Epithelial cell of esophagus (primary cell): ENCODE results near the gene SHROOM3.

Source experiments
- DNase-seq: peaks from one replicate; pipeline ENCODE4 v3.0.0; 2010; ENCODE audit warnings: low read depth
- H3K4me3 ChIP-seq: 2 replicates; pipeline ENCODE4 v1.5.1; 2011; ENCODE audit warnings: mild to moderate bottlenecking, low read length, control low read depth
- TF ChIP-seq, protein P1 (sequence below): IDR thresholded peaks from 2 replicates; pipeline ENCODE4 v1.5.1; 2011; ENCODE audit warnings: low read depth, mild to moderate bottlenecking, low read length, control low read depth, inconsistent platforms; ENCODE audit not compliant: insufficient read depth; ENCODE audit errors: missing control alignments

SHROOM3 gene

DNA sequence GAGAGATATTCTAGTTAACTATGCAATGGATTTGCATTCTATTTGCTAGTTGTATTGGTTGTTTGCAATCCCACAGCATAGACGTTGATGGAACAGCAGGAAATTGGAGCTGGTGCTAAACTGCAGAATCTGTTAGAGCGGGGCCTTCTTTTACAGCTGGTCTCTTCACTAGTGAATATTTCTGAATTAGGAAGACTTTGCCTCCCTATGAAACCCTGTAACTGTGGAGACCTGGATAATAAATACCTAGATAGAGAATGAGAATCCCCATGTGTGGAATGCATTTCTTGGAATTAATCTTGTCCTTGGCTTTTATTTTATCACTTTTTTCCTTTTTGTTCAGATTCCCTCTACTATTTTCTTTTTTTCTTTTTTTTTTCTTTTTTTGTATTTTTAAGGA is 109.7 kb downstream of the SHROOM3 start:
- no peak overlapping the region for H3K4me3 ChIP-seq
- TF ChIP-seq, protein P1, sequence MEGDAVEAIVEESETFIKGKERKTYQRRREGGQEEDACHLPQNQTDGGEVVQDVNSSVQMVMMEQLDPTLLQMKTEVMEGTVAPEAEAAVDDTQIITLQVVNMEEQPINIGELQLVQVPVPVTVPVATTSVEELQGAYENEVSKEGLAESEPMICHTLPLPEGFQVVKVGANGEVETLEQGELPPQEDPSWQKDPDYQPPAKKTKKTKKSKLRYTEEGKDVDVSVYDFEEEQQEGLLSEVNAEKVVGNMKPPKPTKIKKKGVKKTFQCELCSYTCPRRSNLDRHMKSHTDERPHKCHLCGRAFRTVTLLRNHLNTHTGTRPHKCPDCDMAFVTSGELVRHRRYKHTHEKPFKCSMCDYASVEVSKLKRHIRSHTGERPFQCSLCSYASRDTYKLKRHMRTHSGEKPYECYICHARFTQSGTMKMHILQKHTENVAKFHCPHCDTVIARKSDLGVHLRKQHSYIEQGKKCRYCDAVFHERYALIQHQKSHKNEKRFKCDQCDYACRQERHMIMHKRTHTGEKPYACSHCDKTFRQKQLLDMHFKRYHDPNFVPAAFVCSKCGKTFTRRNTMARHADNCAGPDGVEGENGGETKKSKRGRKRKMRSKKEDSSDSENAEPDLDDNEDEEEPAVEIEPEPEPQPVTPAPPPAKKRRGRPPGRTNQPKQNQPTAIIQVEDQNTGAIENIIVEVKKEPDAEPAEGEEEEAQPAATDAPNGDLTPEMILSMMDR: no peak
- no peak for DNase-seq

DNA sequence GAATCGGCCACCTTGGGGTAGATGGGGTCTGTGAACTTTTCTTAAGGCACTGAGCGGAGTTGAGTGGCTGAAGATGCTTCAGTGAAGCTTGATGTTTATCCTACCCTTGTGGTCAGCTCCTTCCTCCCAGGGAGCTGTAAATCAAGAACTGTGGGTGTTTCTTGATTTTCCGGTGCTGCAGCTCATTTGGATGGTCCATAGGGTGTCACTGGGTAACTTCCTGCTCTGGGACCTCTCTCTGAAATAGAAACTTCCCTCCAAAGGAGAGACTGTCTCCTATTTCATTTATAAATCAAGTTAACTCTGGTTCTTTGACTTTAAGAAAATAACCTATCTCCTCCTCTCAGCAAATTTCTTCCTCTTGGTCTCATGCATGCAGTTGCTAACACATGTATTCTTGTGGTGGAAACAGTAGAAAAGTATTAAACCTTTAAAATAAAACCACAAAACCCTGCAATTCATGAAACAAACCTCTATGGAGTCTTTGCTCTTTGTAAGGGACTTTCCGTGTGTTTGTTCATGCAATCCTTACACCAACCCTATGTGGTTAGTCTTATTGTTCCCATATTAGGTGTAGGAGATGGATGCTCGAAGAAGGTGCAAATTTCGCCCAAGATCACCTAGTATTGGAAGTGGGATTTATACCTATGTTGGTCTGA is 110.3 kb downstream of the SHROOM3 start:
- H3K4me3 ChIP-seq: no peak overlapping the region
- TF ChIP-seq, protein P1: no peak
- no peak for DNase-seq

DNA sequence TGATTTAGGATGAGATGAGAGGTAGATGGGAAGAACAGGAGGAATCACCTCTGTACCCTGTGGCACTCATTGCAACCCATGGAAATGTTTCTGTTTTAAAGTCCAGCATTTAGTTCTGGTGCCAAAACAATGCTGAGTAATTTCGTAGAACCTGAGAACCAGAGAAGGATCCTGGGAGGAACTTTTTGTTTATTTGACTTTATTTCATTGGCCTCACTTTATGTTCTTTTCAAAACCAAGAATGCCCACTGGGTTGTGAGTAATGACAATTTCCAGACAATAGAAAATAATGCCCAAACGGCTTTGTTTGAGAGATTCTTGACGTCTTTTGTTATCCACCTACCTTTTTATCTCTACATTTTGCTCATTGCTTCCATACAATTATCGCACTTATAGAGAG is 111.3 kb downstream of the SHROOM3 start:
- no peak overlapping the region for H3K4me3 ChIP-seq
- TF ChIP-seq, protein P1: no peak

DNA sequence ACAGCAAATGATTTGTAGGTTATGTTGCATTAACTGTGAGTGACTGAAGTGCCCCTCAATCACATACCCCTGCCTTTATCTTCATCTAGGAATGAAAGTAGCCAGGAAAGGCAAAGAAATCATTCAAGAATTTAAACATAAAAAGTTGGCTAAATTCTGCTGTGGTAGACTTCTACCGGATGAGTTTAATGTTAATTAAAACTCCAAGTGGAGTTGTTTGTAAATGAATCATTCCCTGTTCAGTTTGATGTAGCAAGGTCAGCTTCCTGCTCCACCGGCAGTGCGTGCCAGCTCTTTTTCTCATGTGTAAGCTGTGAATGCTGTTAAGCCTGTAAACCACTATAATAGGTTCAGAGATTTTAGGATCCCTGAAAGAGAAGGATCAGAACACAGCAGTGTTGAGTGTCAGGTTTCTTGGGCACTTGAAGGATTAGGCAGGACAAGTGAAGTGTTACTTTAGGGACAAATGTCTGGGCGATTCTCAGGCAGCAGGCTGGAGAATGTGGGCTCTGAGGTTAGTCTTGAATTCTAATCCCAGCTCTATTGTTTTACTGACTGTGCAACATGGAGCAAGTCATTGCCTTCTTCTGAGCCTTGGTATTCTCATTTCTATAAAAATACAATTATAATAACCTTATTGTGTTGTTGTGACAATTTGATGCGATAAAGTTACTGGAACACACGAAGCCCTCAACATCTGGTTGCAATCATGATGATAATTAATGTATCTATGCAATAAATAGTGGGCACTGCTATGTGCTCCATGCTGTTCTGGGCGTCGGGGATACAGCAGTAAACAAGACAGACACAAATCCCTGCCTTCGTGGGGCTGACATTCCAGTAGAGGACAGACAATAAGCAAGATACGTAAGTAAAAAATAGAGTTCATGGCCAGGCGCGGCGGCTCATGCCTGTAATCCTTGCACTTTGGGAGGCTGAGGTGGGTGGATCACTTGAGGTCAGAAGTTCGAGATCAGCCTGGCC is 112.0 kb downstream of the SHROOM3 start:
- DNase-seq: peak; percentile 86
- TF ChIP-seq, protein P1: no peak
- no peak overlapping the region for H3K4me3 ChIP-seq

More for the DNA sequence above, 111.3 kb downstream of the SHROOM3 start:
- DNase-seq: no peak

DNA sequence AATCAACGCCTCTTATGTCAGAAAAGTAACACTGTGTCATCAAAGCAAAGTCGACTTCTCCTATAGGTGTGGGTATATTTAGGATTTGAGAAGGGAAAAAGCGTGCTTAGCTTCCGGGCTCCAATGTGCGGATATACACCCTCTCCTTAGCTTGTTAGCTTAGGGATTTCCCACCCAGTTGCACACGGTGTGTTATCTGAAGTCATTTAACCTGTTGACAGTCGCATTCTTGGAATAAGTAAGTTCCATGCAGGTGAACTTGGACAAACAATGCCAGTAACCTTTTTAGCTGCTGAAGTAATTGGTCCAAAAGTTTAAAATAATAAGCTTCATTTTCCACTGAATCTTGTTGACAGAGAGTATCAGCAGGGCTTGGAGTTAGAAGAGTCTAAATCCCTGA is 113.7 kb downstream of the SHROOM3 start:
- DNase-seq: no peak
- TF ChIP-seq, protein P1: no peak
- no peak overlapping the region for H3K4me3 ChIP-seq

DNA sequence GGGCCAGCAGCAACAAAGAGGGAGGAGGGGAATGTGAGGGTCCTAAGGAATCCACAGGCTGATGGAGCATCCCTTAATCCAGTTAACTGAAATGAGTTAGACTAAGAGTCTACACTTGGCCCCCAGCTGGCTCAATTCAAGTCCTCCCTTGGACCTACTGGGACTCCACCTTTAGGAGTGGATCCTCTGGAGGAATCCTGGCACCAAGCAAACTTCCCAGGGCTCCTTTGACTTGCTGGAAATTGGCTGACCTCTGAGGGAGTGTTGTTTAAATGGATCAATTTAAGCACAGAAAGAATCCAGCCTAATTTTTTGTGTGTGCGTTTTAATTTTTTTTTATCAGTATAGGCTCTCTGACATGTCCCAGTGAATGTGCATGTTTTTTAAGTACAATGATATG is 114.7 kb downstream of the SHROOM3 start:
- no peak overlapping the region for H3K4me3 ChIP-seq
- DNase-seq: no peak
- TF ChIP-seq, protein P1: no peak
